Activated CD4-positive, alpha-beta memory T cell treated with anti-CD3 and anti-CD28 coated beads for 36 hours (primary cell): ENCODE data around the gene MS4A15. TPM values are rescaled to one million over a fixed set of nuclear protein-coding genes. Genes with fewer than 3 reads are reported as not detected.
"Not testable (repeated sequence)": the region's sequence is repeated elsewhere in the genome, so short reads cannot be mapped to it uniquely, and the experiment has no call there.

ENCODE experiments used
- CTCF ChIA-PET: fragments of 350-600 bp; sonication (Branson Sonifier 250); formaldehyde crosslinking; loops from one replicate; lab custom pipeline; 2021; ENCODE audit warnings: antibody characterized with exemption, inconsistent platforms; lab: Charles Lee
- POLR2A ChIA-PET: fragments of 350-600 bp; sonication (Branson Sonifier 250); formaldehyde crosslinking; loops from one replicate; lab custom pipeline; 2021; ENCODE audit warnings: antibody characterized with exemption; lab: Charles Lee
- DNase-seq: peaks from one replicate; pipeline ENCODE4 v3.0.0-alpha.2; 2020
- H3K27ac Mint-ChIP-seq: one replicate; pipeline ENCODE4 v1.8.0; 2021; ENCODE audit warnings: mixed read lengths
- H3K27me3 Mint-ChIP-seq: one replicate; pipeline ENCODE4 v1.8.0; 2021; ENCODE audit warnings: mixed read lengths
- H3K36me3 Mint-ChIP-seq: one replicate; pipeline ENCODE4 v1.8.0; 2021; ENCODE audit warnings: mixed read lengths
- H3K4me1 Mint-ChIP-seq: one replicate; pipeline ENCODE4 v1.8.0; 2021; ENCODE audit warnings: low read depth, mixed read lengths
- H3K4me3 Mint-ChIP-seq: one replicate; pipeline ENCODE4 v1.8.0; 2021; ENCODE audit warnings: mild to moderate bottlenecking, mixed read lengths
- H3K9me3 Mint-ChIP-seq: one replicate; pipeline ENCODE4 v1.8.0; 2021; ENCODE audit warnings: mixed read lengths
- intact Hi-C: fragments of 100-400 bp; cut with micrococcal nuclease; formaldehyde crosslinking; loops from one replicate; pipeline ENCODE4 v1.15.1; 2023
- total RNA-seq, 2 experiments: library from RNA; stranded (reverse); gene quantifications; one replicate each; pipeline ENCODE4 v1.2.3, GENCODE V29; 2021

Gene MS4A15
- total RNA-seq, 2 experiments from 2014 or later, result not detected

DNA sequence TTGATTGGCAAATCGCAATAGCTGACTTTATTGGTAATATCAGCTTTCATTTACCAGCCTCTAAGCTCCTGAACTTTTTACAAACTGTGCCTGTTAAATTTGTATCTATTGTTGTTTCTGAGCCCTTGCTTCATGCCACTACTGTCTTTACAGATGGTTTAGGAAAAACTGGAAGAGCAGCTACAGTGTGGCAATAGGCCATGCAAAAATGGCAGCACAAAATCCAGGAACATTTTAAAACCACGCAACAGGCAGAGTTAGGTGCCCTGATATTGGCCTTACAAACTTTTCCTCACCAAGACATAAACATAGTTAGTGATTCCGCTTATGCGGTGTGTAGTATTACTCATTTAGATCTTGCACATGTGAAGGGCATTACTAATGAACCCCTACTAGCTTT, 2.0 kb downstream of the MS4A15 start:
- DNase-seq, POLR2A ChIA-PET, H3K36me3 Mint-ChIP-seq, H3K4me1 Mint-ChIP-seq, intact Hi-C loops, H3K27ac Mint-ChIP-seq, H3K9me3 Mint-ChIP-seq, H3K4me3 Mint-ChIP-seq: not testable (repeated sequence)
- CTCF ChIA-PET, result interaction anchor here (0.9 kb wide), 2 partner anchors 17 to 482 kb away, joined by 3 to 4 read pairs; no protein-coding TSS in a partner anchor
- H3K27me3 Mint-ChIP-seq, result peaks cover 24% of the 10 kb centered on the region

DNA sequence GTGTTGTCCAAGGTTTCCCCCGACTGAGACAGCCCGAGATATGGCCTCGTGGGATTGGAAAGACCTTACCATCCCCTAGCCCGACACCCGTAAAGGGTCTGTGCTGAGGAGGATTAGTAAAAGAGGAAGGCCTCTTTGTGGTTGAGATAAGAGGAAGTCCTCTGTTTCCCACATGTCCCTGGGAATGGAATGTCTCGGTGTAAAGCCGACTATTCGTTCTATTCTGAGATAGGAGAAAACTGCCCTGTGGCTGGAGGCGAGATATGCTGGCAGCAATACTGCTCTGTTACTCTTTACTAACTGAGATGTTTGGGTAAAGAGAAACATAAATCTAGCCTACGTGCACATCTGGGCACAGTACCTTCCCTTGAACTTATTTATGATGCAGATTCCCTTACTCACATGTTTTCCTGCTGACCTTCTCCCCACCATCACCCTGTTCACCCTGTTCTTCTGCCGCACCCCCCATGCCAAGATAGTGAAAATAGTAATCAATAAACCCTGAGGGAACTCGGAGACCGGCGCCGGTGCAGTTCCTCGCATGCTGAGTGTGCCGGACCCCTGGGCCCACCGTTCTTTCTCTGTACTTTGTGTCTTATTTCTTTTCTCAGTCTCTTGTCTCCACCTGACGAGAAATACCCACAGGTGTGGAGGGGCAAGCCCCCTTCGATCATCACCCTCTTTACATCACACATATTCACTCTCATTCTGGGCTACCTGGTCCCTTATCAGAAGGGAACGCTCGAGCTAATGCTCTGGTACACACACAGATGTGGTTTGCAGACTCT, 3.0 kb downstream of the MS4A15 start:
- DNase-seq, CTCF ChIA-PET, POLR2A ChIA-PET, intact Hi-C loops, H3K36me3 Mint-ChIP-seq, H3K9me3 Mint-ChIP-seq, H3K27ac Mint-ChIP-seq, H3K4me3 Mint-ChIP-seq, H3K4me1 Mint-ChIP-seq: not testable (repeated sequence)
- H3K27me3 Mint-ChIP-seq, result peaks cover 29% of the 10 kb centered on the region

DNA sequence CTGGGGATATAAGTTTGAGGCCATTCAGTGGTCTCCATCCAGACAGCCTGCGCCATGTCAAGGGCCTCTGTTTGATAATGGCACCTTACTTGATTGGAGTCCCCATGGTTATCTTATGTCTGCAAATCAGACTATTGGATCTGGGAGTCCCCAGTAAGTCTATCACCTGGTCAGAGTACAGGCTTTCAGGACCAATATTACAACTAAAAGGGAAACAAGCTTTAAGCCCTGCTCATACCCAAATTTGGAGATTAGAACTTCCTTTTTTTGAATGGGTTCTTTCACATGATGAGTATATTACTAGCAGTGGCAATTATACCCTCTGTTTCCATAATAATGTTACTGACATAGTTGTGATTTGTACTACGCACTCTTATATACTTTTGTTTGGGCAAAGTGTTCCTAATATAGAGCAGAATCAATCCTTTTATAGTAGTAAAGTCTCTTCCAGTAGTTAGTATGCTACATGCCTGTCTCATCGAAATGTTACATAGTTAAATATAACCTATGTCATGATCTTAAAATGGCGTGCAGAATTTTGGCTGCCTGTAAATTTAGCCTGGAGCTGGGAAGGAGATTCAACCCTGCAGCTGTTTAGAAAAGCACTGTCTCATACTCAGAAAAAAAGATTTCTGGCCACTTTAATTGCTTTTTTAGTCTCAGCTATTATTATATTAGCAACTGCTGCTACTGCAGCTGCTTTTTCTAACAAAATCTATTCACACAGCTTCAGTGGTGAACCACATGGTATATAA, 4.9 kb downstream of the MS4A15 start:
- intact Hi-C loops, result no loop called here
- DNase-seq, result no peak
- H3K4me1 Mint-ChIP-seq, result peaks cover 8% of the 10 kb centered on the region
- H3K27ac Mint-ChIP-seq, result no peak overlapping the region
- H3K4me3 Mint-ChIP-seq, result no peak overlapping the region
- H3K27me3 Mint-ChIP-seq, result peaks cover 33% of the 10 kb centered on the region
- H3K36me3 Mint-ChIP-seq, result no peaks in the 10 kb centered on the region
- H3K9me3 Mint-ChIP-seq, result no peaks in the 10 kb centered on the region
- POLR2A ChIA-PET, result no interaction called here
- CTCF ChIA-PET, result interaction anchor here (0.7 to 6.3 kb wide), 3 partner anchors 14 to 172 kb away, joined by 3 to 56 read pairs (median 3); no protein-coding TSS in a partner anchor

DNA sequence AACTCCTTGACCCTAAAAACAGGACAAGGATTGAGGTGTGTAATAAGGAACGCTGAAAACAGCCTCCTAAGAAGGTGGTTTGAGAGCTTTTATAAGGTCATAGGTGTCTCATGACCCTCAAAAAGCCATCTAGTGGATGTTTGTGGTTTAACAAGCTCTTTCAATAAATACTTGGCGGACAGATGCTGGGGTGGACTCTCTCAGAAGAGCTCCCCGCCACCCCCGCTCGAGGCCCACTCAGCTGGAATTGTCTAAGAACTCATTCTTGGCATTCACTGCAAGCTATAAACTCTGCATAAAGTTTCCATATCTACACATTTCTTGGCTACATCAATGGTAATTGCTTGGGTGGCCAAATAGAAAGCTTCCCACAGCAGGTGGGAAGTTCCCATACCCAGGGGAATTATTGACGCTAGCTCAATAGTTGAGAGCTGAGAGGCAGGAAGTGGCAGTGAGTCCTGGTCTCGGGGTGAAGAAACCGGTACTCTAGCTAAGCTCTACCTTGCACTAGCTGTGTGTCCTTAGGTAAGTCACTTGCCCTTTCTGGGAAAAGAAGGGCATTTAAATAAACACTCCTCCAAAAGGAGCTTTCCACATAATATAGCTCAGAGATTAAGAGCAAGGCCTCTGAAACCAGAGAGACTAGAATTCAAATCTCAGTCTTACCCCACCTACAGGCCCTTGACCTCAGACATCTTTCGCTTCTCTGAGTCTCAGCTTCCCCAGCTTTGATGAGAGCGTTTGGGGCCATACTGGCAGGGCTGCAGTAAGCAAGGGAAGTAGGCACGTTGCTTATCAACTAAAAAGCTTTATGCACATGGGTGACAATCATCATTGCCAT, 6.4 kb downstream of the MS4A15 start:
- Mint-ChIP-seq H3K27me3 (peaks cover 33% of the 10 kb centered on the region), H3K27ac (no peak overlapping the region), H3K4me3 (no peak overlapping the region), H3K36me3 (no peaks in the 10 kb centered on the region), H3K4me1 (peaks cover 8% of the 10 kb centered on the region), H3K9me3 (no peaks in the 10 kb centered on the region)
- DNase-seq, result peak; percentile 20
- POLR2A ChIA-PET, result interaction anchor here (1.1 kb wide), 1 partner anchor 9 kb away, joined by 3 read pairs; no protein-coding TSS in a partner anchor
- intact Hi-C loops, result no loop called here
- CTCF ChIA-PET, result interaction anchor here (0.8 to 6.3 kb wide), 9 partner anchors 9 to 399 kb away, joined by 3 to 56 read pairs (median 3); partner anchors contain the start of gene MS4A8

DNA sequence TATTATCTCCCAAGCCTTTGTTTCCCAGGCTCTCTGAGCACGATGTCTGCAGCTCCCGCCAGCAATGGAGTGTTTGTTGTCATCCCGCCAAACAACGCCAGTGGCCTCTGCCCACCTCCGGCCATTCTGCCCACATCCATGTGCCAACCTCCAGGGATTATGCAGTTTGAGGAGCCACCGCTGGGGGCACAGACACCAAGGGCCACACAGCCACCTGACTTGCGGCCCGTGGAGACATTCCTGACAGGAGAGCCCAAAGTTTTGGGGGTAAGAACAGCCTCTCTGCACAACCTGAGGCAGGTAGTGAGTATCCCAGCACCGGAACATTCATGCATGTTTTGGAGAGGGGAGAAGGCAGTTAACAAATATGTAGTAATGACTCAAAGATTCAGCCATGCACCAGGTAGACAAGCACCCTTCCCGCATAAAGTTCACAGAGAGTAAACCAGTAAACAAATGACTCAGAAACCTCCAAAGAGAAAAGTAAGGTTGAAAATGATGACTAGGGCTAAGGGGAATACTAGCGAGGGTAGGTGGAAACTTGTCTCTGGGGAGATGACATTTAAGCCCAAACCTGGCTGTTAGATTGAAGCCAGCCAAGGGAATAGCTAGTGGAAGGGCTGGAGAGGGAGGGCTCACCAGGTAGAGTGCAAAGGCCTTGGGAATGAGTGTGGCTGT, 7.2 kb downstream of the MS4A15 start:
- POLR2A ChIA-PET, result interaction anchor here (1.1 kb wide), 1 partner anchor 8 kb away, joined by 3 read pairs; no protein-coding TSS in a partner anchor
- Mint-ChIP-seq H3K27me3 (peaks cover 27% of the 10 kb centered on the region), H3K4me1 (peaks cover 8% of the 10 kb centered on the region), H3K4me3 (no peak overlapping the region), H3K36me3 (no peaks in the 10 kb centered on the region), H3K9me3 (no peaks in the 10 kb centered on the region), H3K27ac (no peak overlapping the region)
- no peak for DNase-seq
- CTCF ChIA-PET, result interaction anchor here (1.1 to 6.3 kb wide), 8 partner anchors 8 to 400 kb away, joined by 3 to 56 read pairs (median 4); partner anchors contain the start of gene MS4A8
- intact Hi-C loops, result no loop called here

DNA sequence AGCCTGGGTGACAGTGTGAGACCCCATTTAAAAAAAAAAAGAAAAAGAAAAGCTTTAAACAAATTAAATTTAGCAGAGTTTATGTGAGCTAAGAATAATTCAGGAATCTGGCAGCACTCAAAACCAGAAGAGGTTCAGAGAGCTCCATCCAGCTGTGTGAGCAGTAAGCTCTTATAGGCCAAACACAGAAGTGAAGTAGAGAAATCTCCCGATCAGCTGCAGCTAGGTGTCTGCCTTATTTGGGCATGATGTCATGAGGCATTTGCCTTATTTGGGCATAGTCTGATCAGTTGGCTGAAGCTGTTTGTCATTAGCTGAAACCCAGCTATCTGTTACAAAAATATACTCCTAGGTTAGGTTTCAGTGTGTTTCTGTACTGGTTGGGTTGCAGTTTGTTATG, 8.2 kb downstream of the MS4A15 start:
- ChIA-PET CTCF (interaction anchor here (1.1 to 6.3 kb wide), 3 partner anchors 8 to 38 kb away, joined by 3 to 56 read pairs (median 6); partner anchors contain the start of gene MS4A15), POLR2A (no interaction called here)
- Mint-ChIP-seq H3K27me3 (peaks cover 21% of the 10 kb centered on the region), H3K4me3 (no peak overlapping the region), H3K4me1 (peaks cover 8% of the 10 kb centered on the region), H3K27ac (no peak overlapping the region), H3K36me3 (no peaks in the 10 kb centered on the region), H3K9me3 (no peaks in the 10 kb centered on the region)
- no peak for DNase-seq
- intact Hi-C loops, result no loop called here

DNA sequence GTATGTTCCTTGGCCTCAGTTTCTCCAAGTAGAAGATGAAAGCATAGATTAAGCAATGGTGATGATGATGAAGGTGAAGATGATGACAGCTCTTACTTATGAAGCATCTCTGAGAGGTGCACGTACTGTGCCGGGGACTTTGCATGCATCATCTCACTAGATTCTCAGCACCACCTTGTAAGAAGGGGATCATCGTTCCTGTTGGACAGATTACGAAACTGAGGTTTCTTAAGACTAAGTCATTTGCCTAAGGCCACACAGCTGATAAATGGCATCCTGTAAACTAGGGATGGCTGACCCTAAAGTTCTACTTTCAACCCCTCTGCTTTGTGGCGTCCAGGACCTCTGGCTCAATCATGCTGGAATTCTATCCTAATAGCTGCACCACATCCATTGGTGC, 8.7 kb downstream of the MS4A15 start:
- Mint-ChIP-seq H3K4me1 (peaks cover 8% of the 10 kb centered on the region), H3K9me3 (no peaks in the 10 kb centered on the region), H3K27me3 (peaks cover 17% of the 10 kb centered on the region), H3K36me3 (no peaks in the 10 kb centered on the region), H3K27ac (no peak overlapping the region), H3K4me3 (no peak overlapping the region)
- CTCF ChIA-PET, result interaction anchor here (1.8 to 6.3 kb wide), 2 partner anchors 9 to 10 kb away, joined by 6 to 56 read pairs; partner anchors contain the start of gene MS4A15
- POLR2A ChIA-PET, result no interaction called here
- DNase-seq, result no peak
- intact Hi-C loops, result no loop called here

DNA sequence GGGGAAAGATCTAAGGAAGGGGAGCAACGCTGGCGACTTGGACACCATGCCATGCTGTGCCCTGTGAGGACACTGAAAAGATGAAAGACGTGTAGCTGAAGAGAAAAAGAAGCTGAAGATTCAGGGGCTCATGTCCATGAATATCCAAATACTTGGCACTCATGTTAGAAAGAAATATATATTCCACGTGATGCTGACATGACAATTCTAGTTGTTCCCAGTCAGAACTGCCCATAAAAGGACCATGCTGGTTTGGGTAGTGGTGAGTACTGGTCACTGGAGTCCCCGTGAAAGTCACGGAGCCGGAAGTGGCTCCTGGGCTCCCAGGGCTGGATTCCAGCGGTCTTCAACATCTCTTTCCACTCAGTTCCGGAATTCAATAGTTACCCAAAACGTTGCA, 9.9 kb downstream of the MS4A15 start:
- Mint-ChIP-seq H3K4me3 (no peak overlapping the region), H3K9me3 (no peaks in the 10 kb centered on the region), H3K36me3 (no peaks in the 10 kb centered on the region), H3K4me1 (peaks cover 8% of the 10 kb centered on the region), H3K27ac (no peak overlapping the region), H3K27me3 (peaks cover 15% of the 10 kb centered on the region)
- ChIA-PET CTCF (interaction anchor here (6.3 kb wide), 1 partner anchor 9 kb away, joined by 56 read pairs; no protein-coding TSS in a partner anchor), POLR2A (no interaction called here)
- intact Hi-C loops, result no loop called here
- DNase-seq, result no peak

DNA sequence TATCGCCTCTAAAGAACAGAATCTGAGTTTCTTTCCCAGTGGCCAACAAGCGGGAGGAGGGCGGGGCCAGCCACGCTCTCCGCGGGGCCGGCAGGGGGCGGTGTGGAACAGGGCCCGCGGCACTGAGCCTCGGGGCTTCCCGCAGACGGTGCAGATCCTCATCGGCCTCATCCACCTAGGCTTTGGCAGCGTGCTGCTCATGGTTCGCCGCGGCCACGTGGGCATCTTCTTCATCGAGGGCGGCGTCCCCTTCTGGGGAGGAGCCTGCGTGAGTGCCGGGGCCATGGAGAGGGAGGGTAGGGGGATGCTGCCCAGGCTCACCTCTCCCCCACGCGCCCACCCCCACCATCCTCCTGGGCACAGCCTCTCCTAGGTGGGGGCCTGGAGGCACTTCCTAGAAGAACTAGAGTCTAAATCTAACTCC, 10.7 kb downstream of the MS4A15 start:
- H3K36me3 Mint-ChIP-seq, result no peaks in the 10 kb centered on the region
- no peaks in the 10 kb centered on the region for H3K9me3 Mint-ChIP-seq
- DNase-seq, result peak; percentile 51
- peaks cover 8% of the 10 kb centered on the region for H3K4me1 Mint-ChIP-seq
- peaks cover 15% of the 10 kb centered on the region for H3K27me3 Mint-ChIP-seq
- H3K4me3 Mint-ChIP-seq, result no peak overlapping the region
- intact Hi-C loops, result no loop called here
- POLR2A ChIA-PET, result no interaction called here
- no peak overlapping the region for H3K27ac Mint-ChIP-seq
- CTCF ChIA-PET, result interaction anchor here (6.3 kb wide), 1 partner anchor 8 kb away, joined by 56 read pairs; no protein-coding TSS in a partner anchor

DNA sequence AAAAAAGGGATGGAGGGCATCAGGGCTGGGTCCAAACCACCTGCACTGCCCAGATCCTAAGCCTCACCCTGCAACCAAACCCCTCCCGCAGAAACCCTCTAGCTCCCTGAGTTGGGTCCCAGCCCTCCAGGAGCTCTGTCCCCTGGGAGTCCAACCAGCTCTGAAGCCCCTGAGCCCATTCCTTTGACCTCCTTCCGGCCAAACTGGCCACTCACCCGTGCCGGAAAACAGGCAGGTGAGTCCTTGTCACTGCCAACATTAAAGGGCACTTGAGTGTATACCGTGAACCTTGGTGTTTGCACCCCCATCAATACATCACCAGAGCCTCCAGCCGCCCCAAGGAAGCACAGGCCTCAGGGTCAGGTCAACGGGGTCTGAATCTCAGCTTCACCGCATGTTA, 11.5 kb downstream of the MS4A15 start:
- no peak overlapping the region for H3K4me3 Mint-ChIP-seq
- peaks cover 5% of the 10 kb centered on the region for H3K4me1 Mint-ChIP-seq
- CTCF ChIA-PET, result no interaction called here
- POLR2A ChIA-PET, result no interaction called here
- peaks cover 13% of the 10 kb centered on the region for H3K27me3 Mint-ChIP-seq
- no peaks in the 10 kb centered on the region for H3K9me3 Mint-ChIP-seq
- no peaks in the 10 kb centered on the region for H3K36me3 Mint-ChIP-seq
- no peak overlapping the region for H3K27ac Mint-ChIP-seq
- intact Hi-C loops, result no loop called here
- no peak for DNase-seq

DNA sequence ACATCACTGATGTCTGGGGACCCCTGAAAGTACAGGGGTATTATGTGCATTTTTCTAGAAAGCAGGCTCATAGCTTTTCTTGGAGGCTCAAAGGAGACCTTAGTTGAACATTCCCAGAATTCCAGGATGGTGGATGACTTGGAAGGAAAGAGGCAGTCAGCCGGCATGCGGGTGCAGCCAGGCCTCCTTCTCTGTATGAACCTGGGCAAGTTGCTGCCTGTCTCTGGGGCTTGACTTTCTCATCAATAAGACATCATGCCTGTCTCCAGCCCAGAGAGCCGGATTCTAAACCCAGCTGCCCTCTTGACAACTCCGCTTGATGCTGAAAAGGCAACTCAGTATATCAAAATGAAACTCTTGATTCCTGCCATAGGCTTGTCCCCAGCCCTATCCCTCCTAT, 12.6 kb downstream of the MS4A15 start:
- peaks cover 11% of the 10 kb centered on the region for H3K27me3 Mint-ChIP-seq
- intact Hi-C loops, result no loop called here
- ChIA-PET POLR2A (no interaction called here), CTCF (interaction anchor here (1.7 kb wide), 1 partner anchor 130 kb away, joined by 6 read pairs; no protein-coding TSS in a partner anchor)
- no peak for DNase-seq
- no peak overlapping the region for H3K4me3 Mint-ChIP-seq
- no peaks in the 10 kb centered on the region for H3K9me3 Mint-ChIP-seq
- H3K4me1 Mint-ChIP-seq, result peaks cover 1% of the 10 kb centered on the region
- no peak overlapping the region for H3K27ac Mint-ChIP-seq
- no peaks in the 10 kb centered on the region for H3K36me3 Mint-ChIP-seq
